Nephron progenitor cell (in vitro differentiated cells): ENCODE data around the gene DUSP16.

Source experiments
- DNase-seq: peaks from one replicate; pipeline ENCODE4 v3.0.0; 2021
- H3K27ac Mint-ChIP-seq: 2 replicates; pipeline ENCODE4 v1.8.0; 2021; ENCODE audit warnings: mild to moderate bottlenecking, moderate library complexity, mixed read lengths
- H3K27me3 Mint-ChIP-seq: 2 replicates; pipeline ENCODE4 v1.8.0; 2021; ENCODE audit warnings: mild to moderate bottlenecking, low read depth, mixed read lengths; ENCODE audit not compliant: poor library complexity
- H3K36me3 Mint-ChIP-seq: 2 replicates; pipeline ENCODE4 v1.8.0; 2021; ENCODE audit warnings: low read depth, mixed read lengths
- H3K4me1 Mint-ChIP-seq: 2 replicates; pipeline ENCODE4 v1.8.0; 2021; ENCODE audit warnings: mixed read lengths
- H3K4me3 Mint-ChIP-seq: 2 replicates; pipeline ENCODE4 v1.8.0; 2021; ENCODE audit warnings: mild to moderate bottlenecking, moderate library complexity, mixed read lengths
- H3K9me3 Mint-ChIP-seq: 2 replicates; pipeline ENCODE4 v1.8.0; 2021; ENCODE audit warnings: mild to moderate bottlenecking, moderate library complexity, mixed read lengths
- TF ChIP-seq, protein P1 (sequence below): fragments of 200-600 bp; sonication (generic); IDR thresholded peaks from 2 replicates; pipeline ENCODE4 v1.5.0; 2021; ENCODE audit warnings: antibody characterized with exemption

The DUSP16 gene

DNA sequence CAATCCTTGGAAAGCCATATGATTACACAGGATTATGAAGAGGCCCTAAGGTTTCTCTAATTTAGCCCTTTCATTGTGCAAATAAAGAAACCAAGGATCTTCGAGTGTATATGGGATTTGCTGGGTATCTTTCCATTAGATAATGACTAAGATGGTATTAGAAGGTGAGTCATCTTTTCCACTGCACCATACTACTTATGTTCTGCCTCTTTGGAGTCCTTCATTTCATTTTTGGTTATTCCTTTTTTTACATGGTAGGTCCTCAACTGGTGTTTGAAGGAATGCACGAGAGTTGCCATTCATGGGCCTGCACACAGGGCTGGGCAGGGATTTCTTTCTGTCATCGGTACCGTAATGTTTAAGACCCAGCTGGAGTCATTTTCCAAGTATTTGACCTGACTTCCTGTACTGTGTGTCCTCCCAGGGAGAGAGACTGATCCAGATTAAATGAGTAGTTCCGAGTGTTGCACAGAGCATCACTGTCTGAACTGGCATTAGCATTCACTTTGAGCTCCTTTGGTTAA, 120.1 kb downstream of the DUSP16 start:
- H3K9me3 Mint-ChIP-seq = no peaks in the 10 kb centered on the region
- peaks cover 17% of the 10 kb centered on the region for H3K4me1 Mint-ChIP-seq
- no peak for DNase-seq
- H3K4me3 Mint-ChIP-seq = no peak overlapping the region
- H3K36me3 Mint-ChIP-seq = peaks cover under 1% of the 10 kb centered on the region
- no peaks in the 10 kb centered on the region for H3K27me3 Mint-ChIP-seq
- no peak overlapping the region for H3K27ac Mint-ChIP-seq
- TF ChIP-seq, protein P1, sequence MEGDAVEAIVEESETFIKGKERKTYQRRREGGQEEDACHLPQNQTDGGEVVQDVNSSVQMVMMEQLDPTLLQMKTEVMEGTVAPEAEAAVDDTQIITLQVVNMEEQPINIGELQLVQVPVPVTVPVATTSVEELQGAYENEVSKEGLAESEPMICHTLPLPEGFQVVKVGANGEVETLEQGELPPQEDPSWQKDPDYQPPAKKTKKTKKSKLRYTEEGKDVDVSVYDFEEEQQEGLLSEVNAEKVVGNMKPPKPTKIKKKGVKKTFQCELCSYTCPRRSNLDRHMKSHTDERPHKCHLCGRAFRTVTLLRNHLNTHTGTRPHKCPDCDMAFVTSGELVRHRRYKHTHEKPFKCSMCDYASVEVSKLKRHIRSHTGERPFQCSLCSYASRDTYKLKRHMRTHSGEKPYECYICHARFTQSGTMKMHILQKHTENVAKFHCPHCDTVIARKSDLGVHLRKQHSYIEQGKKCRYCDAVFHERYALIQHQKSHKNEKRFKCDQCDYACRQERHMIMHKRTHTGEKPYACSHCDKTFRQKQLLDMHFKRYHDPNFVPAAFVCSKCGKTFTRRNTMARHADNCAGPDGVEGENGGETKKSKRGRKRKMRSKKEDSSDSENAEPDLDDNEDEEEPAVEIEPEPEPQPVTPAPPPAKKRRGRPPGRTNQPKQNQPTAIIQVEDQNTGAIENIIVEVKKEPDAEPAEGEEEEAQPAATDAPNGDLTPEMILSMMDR = no peak

DNA sequence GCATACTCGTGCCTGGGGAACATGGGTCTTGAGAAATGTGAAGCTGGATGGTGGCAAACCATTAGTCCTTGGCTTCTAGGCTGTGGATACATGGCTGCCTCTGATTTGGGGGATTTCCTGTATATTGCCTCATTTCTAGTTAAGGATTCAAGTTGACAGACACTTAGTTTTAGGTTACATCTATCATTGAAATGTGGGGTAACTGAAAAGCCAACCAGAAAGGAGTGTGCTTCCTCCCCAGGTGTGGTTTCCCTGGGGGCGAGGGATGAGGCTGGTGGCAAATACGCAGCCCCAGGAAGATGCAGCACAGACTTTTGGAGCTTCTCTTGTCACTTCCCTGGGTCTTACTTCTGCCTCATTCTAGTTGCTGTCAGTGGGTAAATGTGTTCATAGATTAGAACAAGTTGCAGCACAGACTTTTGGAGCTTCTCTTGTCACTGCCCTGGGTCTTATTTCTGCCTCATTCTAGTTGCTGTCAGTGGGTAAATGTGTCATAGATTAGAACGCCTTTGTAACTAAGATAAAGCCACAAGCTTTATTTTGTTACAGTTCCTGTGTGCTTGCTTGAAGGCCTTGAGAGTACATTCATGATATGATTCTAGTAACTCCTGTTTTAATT, 120.7 kb downstream of the DUSP16 start:
- TF ChIP-seq, protein P1 = no peak
- DNase-seq = no peak
- peaks cover 7% of the 10 kb centered on the region for H3K36me3 Mint-ChIP-seq
- peaks cover 5% of the 10 kb centered on the region for H3K9me3 Mint-ChIP-seq
- H3K4me1 Mint-ChIP-seq = peaks cover 12% of the 10 kb centered on the region
- H3K27me3 Mint-ChIP-seq = no peaks in the 10 kb centered on the region
- no peak overlapping the region for H3K27ac Mint-ChIP-seq
- no peak overlapping the region for H3K4me3 Mint-ChIP-seq

DNA sequence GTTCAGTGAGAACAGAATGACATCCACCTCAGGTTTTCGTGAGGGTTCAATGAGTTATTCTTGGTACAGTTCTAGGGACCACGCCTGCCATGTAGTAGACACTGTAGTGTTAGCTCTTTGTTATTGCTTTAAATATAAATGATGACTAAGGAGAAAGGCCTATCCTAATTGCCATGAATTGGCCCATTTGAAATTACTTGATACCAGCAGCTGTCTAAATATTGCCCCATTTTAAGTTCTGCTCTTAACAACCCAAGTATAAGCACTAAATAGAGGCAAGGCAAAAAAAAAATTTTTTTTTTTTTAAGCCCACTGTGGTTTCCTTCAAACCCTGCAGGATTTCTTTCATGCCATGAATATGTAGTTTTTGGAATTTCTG, 121.2 kb downstream of the DUSP16 start:
- H3K27me3 Mint-ChIP-seq = no peaks in the 10 kb centered on the region
- DNase-seq = no peak
- peaks cover 12% of the 10 kb centered on the region for H3K36me3 Mint-ChIP-seq
- H3K4me3 Mint-ChIP-seq = no peak overlapping the region
- peaks cover 6% of the 10 kb centered on the region for H3K9me3 Mint-ChIP-seq
- no peak overlapping the region for H3K27ac Mint-ChIP-seq
- H3K4me1 Mint-ChIP-seq = peaks cover 11% of the 10 kb centered on the region
- TF ChIP-seq, protein P1 = no peak

DNA sequence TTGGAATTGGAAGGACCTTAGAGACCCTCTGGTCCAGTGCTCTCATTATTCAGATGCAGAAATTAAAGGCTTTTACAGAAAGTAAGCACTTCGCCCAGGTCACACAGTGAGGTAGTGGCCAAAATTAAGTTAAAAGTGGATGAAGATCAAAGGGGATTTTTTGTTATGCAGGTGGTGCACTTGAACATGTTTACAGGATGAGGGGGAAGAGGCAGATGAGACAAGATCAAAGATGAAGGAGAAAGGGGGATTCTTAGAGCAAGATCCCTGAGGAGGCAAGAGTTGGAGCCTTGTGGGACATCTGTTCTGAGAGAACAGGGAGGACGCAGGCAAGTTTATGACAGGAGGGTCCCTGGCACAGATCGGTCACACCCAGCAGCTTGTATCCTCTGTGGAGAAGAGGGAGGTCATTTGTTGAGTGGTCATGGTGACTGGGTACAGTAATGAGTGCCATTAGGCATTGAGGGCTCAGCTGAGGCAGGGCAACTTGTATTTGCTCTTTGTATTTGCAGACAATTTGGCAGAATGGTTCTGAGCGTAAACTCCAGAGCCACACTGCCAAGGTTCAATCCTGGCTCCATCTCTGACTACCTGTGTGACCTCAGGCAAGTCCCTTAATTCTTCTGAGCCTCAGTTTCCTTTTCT, 121.8 kb downstream of the DUSP16 start:
- no peak for DNase-seq
- Mint-ChIP-seq H3K9me3 (peaks cover 6% of the 10 kb centered on the region), H3K4me3 (no peak overlapping the region), H3K4me1 (peaks cover 11% of the 10 kb centered on the region), H3K27me3 (no peaks in the 10 kb centered on the region), H3K27ac (no peak overlapping the region), H3K36me3 (peaks cover 18% of the 10 kb centered on the region)
- TF ChIP-seq, protein P1 = no peak

DNA sequence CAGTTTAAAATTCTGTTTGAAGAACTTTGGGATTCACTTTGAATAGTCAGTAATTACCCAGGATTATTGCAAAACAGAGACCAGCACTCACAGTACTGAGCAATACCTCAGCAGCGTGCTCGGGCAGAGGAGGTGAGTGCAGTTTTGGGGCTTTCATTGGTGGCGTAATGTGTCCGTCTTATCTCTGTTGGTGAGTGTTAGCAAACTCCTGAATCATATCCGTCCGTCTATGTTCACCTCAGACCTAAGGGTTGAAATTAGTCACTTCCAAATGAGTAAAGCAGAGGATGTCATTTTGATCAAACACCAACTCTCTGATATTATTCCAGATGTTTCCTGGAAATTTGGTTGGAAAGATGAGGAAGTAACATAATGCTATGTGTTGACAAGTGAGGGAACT, 123.0 kb downstream of the DUSP16 start:
- H3K9me3 Mint-ChIP-seq = peaks cover 6% of the 10 kb centered on the region
- DNase-seq = no peak
- no peak overlapping the region for H3K4me3 Mint-ChIP-seq
- no peaks in the 10 kb centered on the region for H3K27me3 Mint-ChIP-seq
- no peak overlapping the region for H3K27ac Mint-ChIP-seq
- TF ChIP-seq, protein P1 = no peak
- H3K4me1 Mint-ChIP-seq = peaks cover 11% of the 10 kb centered on the region
- peaks cover 19% of the 10 kb centered on the region for H3K36me3 Mint-ChIP-seq
